Smooth muscle cell (in vitro differentiated cells): ENCODE measurements around the gene MYO7A. TPM values are rescaled to one million over a fixed set of nuclear protein-coding genes. Genes with fewer than 3 reads are reported as not detected.

Source experiments
- DNase-seq: peaks from one replicate; lab custom pipeline; 2025; ENCODE audit not compliant: unreplicated experiment; lab: John Stamatoyannopoulos, UW
- H2AFZ ChIP-seq: fragments of 200-600 bp; sonication (generic); 2 replicates; pipeline ENCODE4 v1.6.0; 2016; ENCODE audit warnings: antibody characterized with exemption, low read depth, mild to moderate bottlenecking
- H3F3A ChIP-seq: fragments of 200-600 bp; sonication (generic); 2 replicates; pipeline ENCODE4 v1.6.0; 2017; ENCODE audit warnings: antibody characterized with exemption, low read depth
- H3K27ac ChIP-seq: fragments of 200-600 bp; sonication (generic); 2 replicates; pipeline ENCODE4 v1.5.1; 2016; ENCODE audit warnings: low read depth, mild to moderate bottlenecking
- H3K27me3 ChIP-seq: fragments of 200-600 bp; sonication (generic); 2 replicates; pipeline ENCODE4 v1.6.1; 2016; ENCODE audit warnings: low read depth, mild to moderate bottlenecking
- H3K36me3 ChIP-seq: fragments of 200-600 bp; sonication (generic); 2 replicates; pipeline ENCODE4 v1.5.1; 2016; ENCODE audit warnings: low read depth
- H3K4me1 ChIP-seq: fragments of 200-600 bp; sonication (generic); 2 replicates; pipeline ENCODE4 v1.5.1; 2016; ENCODE audit warnings: low read depth
- H3K4me2 ChIP-seq: fragments of 200-600 bp; sonication (generic); 2 replicates; pipeline ENCODE4 v1.6.0; 2016; ENCODE audit warnings: mild to moderate bottlenecking
- H3K4me3 ChIP-seq: fragments of 200-600 bp; sonication (generic); 2 replicates; pipeline ENCODE4 v1.5.1; 2016; ENCODE audit warnings: mild to moderate bottlenecking
- H3K79me2 ChIP-seq: fragments of 200-600 bp; sonication (generic); 2 replicates; pipeline ENCODE4 v1.6.0; 2016; ENCODE audit warnings: low read depth, mild to moderate bottlenecking
- H3K9ac ChIP-seq: fragments of 200-600 bp; sonication (generic); 2 replicates; pipeline ENCODE4 v1.6.0; 2016; ENCODE audit warnings: low read depth
- H3K9me3 ChIP-seq: fragments of 200-600 bp; sonication (generic); replicated peaks from 2 replicates; pipeline ENCODE4 v1.5.1; 2016; ENCODE audit warnings: low read depth
- H4K20me1 ChIP-seq: fragments of 200-600 bp; sonication (generic); 2 replicates; pipeline ENCODE4 v1.6.0; 2016; ENCODE audit warnings: low read depth
- WGBS: methylation state at CpG from one replicate; pipeline ENCODE4 v1.1.7; 2016; ENCODE audit warnings: low lambda C conversion rate; 5-methylcytosine and 5-hydroxymethylcytosine counted together
- polyA plus RNA-seq: library from polyadenylated mRNA; unstranded; fragments of >200 nt; fragmentation: Nextera tagmentation; extraction: Ambion mirVana; gene quantifications from 2 replicates; pipeline ENCODE4 v1.2.1, GENCODE V29; 2016
- total RNA-seq: library from RNA; depleted of rRNA; stranded (reverse); fragments of >200 nt; gene quantifications from 2 replicates; pipeline ENCODE4 v1.2.3, GENCODE V29; 2014
- TF ChIP-seq, protein P1 (sequence below): fragments of 200-600 bp; sonication (generic); IDR thresholded peaks from 2 replicates; pipeline ENCODE4 v1.5.1; 2017; ENCODE audit warnings: borderline replicate concordance, mild to moderate bottlenecking, antibody characterized with exemption; ENCODE audit not compliant: insufficient read depth, poor library complexity, severe bottlenecking

MYO7A gene
- total and polyA plus RNA-seq, 2 experiments from 2014 or later = 0.08 to 0.18 TPM

- no peak overlapping the region for H3K27ac ChIP-seq
- WGBS = 90% methylated on average over 14 of the region's 15 CpGs
- H3F3A ChIP-seq = no peaks in the 10 kb centered on the region
- H4K20me1 ChIP-seq = no peaks in the 10 kb centered on the region
- no peak overlapping the region for H3K4me3 ChIP-seq
- no peaks in the 10 kb centered on the region for H3K79me2 ChIP-seq
- H3K9ac ChIP-seq = no peak overlapping the region
- H2AFZ ChIP-seq = no peak overlapping the region
- no peak overlapping the region for H3K4me2 ChIP-seq
- no peaks in the 10 kb centered on the region for H3K36me3 ChIP-seq
- H3K9me3 ChIP-seq = no peaks in the 10 kb centered on the region
- H3K4me1 ChIP-seq = no peaks in the 10 kb centered on the region
- no peaks in the 10 kb centered on the region for H3K27me3 ChIP-seq
- TF ChIP-seq, protein P1, sequence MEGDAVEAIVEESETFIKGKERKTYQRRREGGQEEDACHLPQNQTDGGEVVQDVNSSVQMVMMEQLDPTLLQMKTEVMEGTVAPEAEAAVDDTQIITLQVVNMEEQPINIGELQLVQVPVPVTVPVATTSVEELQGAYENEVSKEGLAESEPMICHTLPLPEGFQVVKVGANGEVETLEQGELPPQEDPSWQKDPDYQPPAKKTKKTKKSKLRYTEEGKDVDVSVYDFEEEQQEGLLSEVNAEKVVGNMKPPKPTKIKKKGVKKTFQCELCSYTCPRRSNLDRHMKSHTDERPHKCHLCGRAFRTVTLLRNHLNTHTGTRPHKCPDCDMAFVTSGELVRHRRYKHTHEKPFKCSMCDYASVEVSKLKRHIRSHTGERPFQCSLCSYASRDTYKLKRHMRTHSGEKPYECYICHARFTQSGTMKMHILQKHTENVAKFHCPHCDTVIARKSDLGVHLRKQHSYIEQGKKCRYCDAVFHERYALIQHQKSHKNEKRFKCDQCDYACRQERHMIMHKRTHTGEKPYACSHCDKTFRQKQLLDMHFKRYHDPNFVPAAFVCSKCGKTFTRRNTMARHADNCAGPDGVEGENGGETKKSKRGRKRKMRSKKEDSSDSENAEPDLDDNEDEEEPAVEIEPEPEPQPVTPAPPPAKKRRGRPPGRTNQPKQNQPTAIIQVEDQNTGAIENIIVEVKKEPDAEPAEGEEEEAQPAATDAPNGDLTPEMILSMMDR = no peak
- DNase-seq = no peak
These were observed 56.3 kb downstream of the MYO7A start for GRCh38 chr11:77184136-77184860.

GRCh38 chr11:77186302-77186701, 58.3 kb downstream of the MYO7A start:
- H3K27me3 ChIP-seq = no peaks in the 10 kb centered on the region
- H3K4me3 ChIP-seq = no peak overlapping the region
- H3K9ac ChIP-seq = no peak overlapping the region
- H3K4me1 ChIP-seq = no peaks in the 10 kb centered on the region
- no peaks in the 10 kb centered on the region for H4K20me1 ChIP-seq
- H2AFZ ChIP-seq = no peak overlapping the region
- no peak for DNase-seq
- TF ChIP-seq, protein P1 = no peak
- no peaks in the 10 kb centered on the region for H3K9me3 ChIP-seq
- H3K36me3 ChIP-seq = no peaks in the 10 kb centered on the region
- 100% methylated on average over 1 of the region's 1 CpG for WGBS
- no peak overlapping the region for H3K27ac ChIP-seq
- no peaks in the 10 kb centered on the region for H3K79me2 ChIP-seq
- H3F3A ChIP-seq = no peaks in the 10 kb centered on the region
- no peak overlapping the region for H3K4me2 ChIP-seq

GRCh38 chr11:77187111-77187750, 59.2 kb downstream of the MYO7A start:
- no peaks in the 10 kb centered on the region for H3K4me1 ChIP-seq
- H3K4me2 ChIP-seq = no peak overlapping the region
- no peak overlapping the region for H2AFZ ChIP-seq
- no peaks in the 10 kb centered on the region for H3F3A ChIP-seq
- no peaks in the 10 kb centered on the region for H4K20me1 ChIP-seq
- no peak for DNase-seq
- H3K27me3 ChIP-seq = no peaks in the 10 kb centered on the region
- TF ChIP-seq, protein P1 = no peak
- H3K4me3 ChIP-seq = no peak overlapping the region
- WGBS = 94% methylated on average over 9 of the region's 9 CpGs
- H3K9me3 ChIP-seq = no peaks in the 10 kb centered on the region
- no peaks in the 10 kb centered on the region for H3K36me3 ChIP-seq
- no peaks in the 10 kb centered on the region for H3K79me2 ChIP-seq
- H3K27ac ChIP-seq = no peak overlapping the region
- no peak overlapping the region for H3K9ac ChIP-seq
